Measurements from ENCODE around the gene IMPDH2. TPM values are rescaled to one million over a fixed set of nuclear protein-coding genes. Genes with fewer than 3 reads are reported as not detected.
A peak's percentile ranks its signal among the peaks of the same experiment; 100 is the strongest.

IMPDH2 gene
- total RNA-seq (2014; rRNA removed; shearing (Covaris generic)) (295 and 319 TPM in 2 replicates), total RNA-seq (2022) (328 and 360 TPM in 2 replicates), Bru-seq, nascent RNA (percentile 92 among the genes with signal in this experiment), BruChase-seq, experiment 1, labeled RNA remaining after a 6-hour chase (percentile 98 among the genes with signal in this experiment), BruChase-seq, experiment 2, labeled RNA remaining after a 2-hour chase (percentile 95 among the genes with signal in this experiment)
- long read RNA-seq, transcript IMPDH2-205 (2 exons, 420 nt): minor isoform, 5 of 385 reads
- long read RNA-seq, transcript IMPDH2-201 (14 exons, 1,643 nt): major isoform, 268 of 385 reads
- long read RNA-seq, partial matches to known transcripts: 23 of 385 reads
- long read RNA-seq, other reads (novel, unspliced or antisense): 87 of 385 reads

- peaks cover 24% of the 10 kb centered on the region for H3K79me2 ChIP-seq (ENCODE audit: insufficient read depth, low read depth, low read length)
- TSS peak; percentile 64 for BruUV-seq (replicated peaks)
- intact Hi-C loops (cut with micrococcal nuclease; ENCODE audit: unreplicated experiment): loop anchor here (5.0 kb wide), 1 partner anchor 128 kb away; no protein-coding TSS in a partner anchor
- H3K4me3 ChIP-seq (ENCODE audit: low read depth, low read length, poor library complexity, severe bottlenecking): peak within 1 kb of the TSS; percentile 80
- H3K9me3 ChIP-seq (ENCODE audit: low read length): no peaks in the 10 kb centered on the region
- peak; percentile 97 for DNase-seq (ENCODE audit: low spot score)
- TF ChIP-seq CTCF (conservative IDR thresholded peaks at IDR 0.05; ENCODE audit: low read length) (peak; percentile 48; the same call in 1 of the 2 replicates), EZH2phosphoT487 (IDR thresholded peaks at IDR 0.05; ENCODE audit: borderline replicate concordance, low read depth, low read length) (no peak)
- ChIA-PET CTCF (ENCODE audit: unreplicated experiment) (interaction anchor here (0.6 to 0.9 kb wide), 2 partner anchors 22 to 556 kb away, joined by 3 to 5 read pairs; partner anchors contain the start of gene WDR6), POLR2A (interaction anchor here (0.5 to 1.4 kb wide), 12 partner anchors 9 to 643 kb away, joined by 3 to 8 read pairs (median 4); partner anchors contain the start of genes QRICH1 and WDR6)
- no peak within 1 kb of the TSS for H2AFZ ChIP-seq (ENCODE audit: low read length)
- H3K36me3 ChIP-seq (ENCODE audit: insufficient read depth, low read length): peaks cover 84% of the 10 kb centered on the region
- no peaks in the 10 kb centered on the region for H3K9me2 ChIP-seq (ENCODE audit: insufficient read depth, low read length)
- H3K27ac ChIP-seq (ENCODE audit: low read depth, low read length, poor library complexity, severe bottlenecking): peak within 1 kb of the TSS; percentile 58
- peak within 1 kb of the TSS; percentile 91 for H3K4me2 ChIP-seq (ENCODE audit: low read length)
- peaks cover 51% of the 10 kb centered on the region for H3K4me1 ChIP-seq (ENCODE audit: insufficient read depth, low read length, poor library complexity, severe bottlenecking)
- H4K20me1 ChIP-seq (ENCODE audit: insufficient read depth, low read length): no peaks in the 10 kb centered on the region
Measured at GRCh38 chr3:49028673-49029562, at the start of gene IMPDH2. Gene IMPDH2 (minus strand): TSS chr3:49029398. CDS start chr3:49029350, 48 bp downstream.

GRCh38 chr3:49076646-49077045, 47.4 kb upstream of the IMPDH2 start:
- H3K9me3 ChIP-seq (ENCODE audit: low read length): no peaks in the 10 kb centered on the region
- H2AFZ ChIP-seq (ENCODE audit: low read length): no peak overlapping the region
- no peaks in the 10 kb centered on the region; the same call in 1 of the 2 replicates for H4K20me1 ChIP-seq (ENCODE audit: insufficient read depth, low read length)
- no peak overlapping the region for H3K4me3 ChIP-seq (ENCODE audit: low read depth, low read length, poor library complexity, severe bottlenecking)
- no peaks in the 10 kb centered on the region for H3K4me1 ChIP-seq (ENCODE audit: insufficient read depth, low read length, poor library complexity, severe bottlenecking)
- DNase-seq (ENCODE audit: low spot score): no peak
- no peak overlapping the region for H3K4me2 ChIP-seq (ENCODE audit: low read length)
- intact Hi-C loops (cut with micrococcal nuclease; ENCODE audit: unreplicated experiment): no loop called here
- H3K27ac ChIP-seq (ENCODE audit: low read depth, low read length, poor library complexity, severe bottlenecking): no peak overlapping the region
- ChIA-PET POLR2A (no interaction called here), CTCF (ENCODE audit: unreplicated experiment) (no interaction called here)
- H3K79me2 ChIP-seq (ENCODE audit: insufficient read depth, low read depth, low read length): peaks cover 52% of the 10 kb centered on the region
- TSS peak; percentile 25 for BruUV-seq (replicated peaks)
- H3K36me3 ChIP-seq (ENCODE audit: insufficient read depth, low read length): peaks cover 85% of the 10 kb centered on the region
- TF ChIP-seq EZH2phosphoT487 (IDR thresholded peaks at IDR 0.05; ENCODE audit: borderline replicate concordance, low read depth, low read length): no peak
- TF ChIP-seq CTCF (conservative IDR thresholded peaks at IDR 0.05; ENCODE audit: low read length): no peak
- no peaks in the 10 kb centered on the region for H3K9me2 ChIP-seq (ENCODE audit: insufficient read depth, low read length)
